ENCODE measurements around the gene ERC2.

DNA sequence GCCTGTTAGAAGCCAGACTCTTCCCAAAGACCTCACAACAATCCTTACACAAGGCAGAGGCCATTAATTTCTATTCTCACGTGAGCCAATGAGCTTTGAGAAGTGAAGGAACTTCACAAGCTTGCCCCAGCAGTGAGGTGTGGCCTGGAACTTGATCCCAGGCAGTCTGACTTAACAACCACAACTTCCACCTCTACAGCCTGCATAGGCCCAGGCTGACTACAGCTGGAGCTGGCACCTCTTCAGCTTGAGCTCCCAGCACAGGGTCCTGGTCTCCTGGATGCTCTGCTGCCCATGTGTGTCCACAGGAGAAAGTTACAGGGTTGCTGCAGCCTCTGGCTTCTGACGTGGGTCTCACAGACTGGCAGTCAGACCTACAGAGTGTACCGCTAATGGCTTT lies 111.0 kb downstream of the ERC2 start:
- TF ChIP-seq, protein P1, sequence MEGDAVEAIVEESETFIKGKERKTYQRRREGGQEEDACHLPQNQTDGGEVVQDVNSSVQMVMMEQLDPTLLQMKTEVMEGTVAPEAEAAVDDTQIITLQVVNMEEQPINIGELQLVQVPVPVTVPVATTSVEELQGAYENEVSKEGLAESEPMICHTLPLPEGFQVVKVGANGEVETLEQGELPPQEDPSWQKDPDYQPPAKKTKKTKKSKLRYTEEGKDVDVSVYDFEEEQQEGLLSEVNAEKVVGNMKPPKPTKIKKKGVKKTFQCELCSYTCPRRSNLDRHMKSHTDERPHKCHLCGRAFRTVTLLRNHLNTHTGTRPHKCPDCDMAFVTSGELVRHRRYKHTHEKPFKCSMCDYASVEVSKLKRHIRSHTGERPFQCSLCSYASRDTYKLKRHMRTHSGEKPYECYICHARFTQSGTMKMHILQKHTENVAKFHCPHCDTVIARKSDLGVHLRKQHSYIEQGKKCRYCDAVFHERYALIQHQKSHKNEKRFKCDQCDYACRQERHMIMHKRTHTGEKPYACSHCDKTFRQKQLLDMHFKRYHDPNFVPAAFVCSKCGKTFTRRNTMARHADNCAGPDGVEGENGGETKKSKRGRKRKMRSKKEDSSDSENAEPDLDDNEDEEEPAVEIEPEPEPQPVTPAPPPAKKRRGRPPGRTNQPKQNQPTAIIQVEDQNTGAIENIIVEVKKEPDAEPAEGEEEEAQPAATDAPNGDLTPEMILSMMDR (conservative IDR thresholded peaks at IDR 0.05 in 1 of 2, IDR thresholded peaks at IDR 0.05 in 1 of 2; ENCODE audit: low read depth in 1 of 2, low read length in 2 of 2) = no peak
- no peak for TF ChIP-seq EZH2 (IDR thresholded peaks at IDR 0.05; ENCODE audit: low read length, missing control alignments)

Measured in fibroblast of lung (primary cell).